OCI-M1 (cell line): ENCODE results near the gene SUN2.
A peak's percentile ranks its signal among the peaks of the same experiment; 100 is the strongest.

Experiments used
- DNase-seq: peaks from one replicate; lab custom pipeline; 2025; lab: John Stamatoyannopoulos, UW

Gene SUN2

DNA sequence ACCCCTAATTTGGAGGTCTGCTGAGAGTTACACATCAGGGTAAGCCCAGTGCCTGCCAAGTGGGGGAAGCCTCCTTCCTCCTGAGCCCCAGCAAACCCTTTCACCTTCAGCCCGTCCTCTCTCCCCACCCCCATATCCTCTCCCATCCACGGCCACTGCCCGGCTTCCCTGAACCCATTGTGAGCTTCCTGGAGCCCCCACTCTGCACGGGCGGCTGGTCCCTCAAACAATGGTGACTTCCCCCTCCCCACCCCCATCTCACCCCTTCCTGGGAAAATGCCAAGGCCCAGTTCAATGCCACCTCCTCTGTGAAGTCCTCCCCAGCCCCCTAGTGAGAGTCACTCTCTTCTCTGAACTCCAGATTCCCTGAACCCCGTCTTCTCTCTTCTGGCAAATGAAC lies 20.3 kb upstream of the SUN2 start:
- DNase-seq = no peak

DNA sequence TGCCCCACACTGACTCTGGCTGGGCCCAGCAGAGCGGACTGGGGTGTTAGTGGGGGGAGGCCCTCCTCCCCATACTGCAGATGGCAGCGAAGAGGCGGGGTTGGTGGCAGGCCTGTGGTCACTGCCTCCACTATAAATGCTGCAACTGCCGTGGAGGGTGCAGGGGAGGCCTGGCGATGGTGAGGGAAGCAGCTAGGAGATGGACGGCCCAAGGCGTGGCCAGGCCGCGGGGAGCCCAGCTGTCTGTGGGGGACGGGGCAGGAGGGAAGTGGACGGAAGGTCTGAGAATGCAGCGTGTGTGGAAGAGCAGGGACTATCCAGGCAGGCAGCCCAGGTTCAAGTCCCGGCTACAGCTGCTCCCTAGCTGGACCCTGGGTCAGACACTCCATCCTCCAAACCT lies 19.9 kb upstream of the SUN2 start:
- DNase-seq = no peak

DNA sequence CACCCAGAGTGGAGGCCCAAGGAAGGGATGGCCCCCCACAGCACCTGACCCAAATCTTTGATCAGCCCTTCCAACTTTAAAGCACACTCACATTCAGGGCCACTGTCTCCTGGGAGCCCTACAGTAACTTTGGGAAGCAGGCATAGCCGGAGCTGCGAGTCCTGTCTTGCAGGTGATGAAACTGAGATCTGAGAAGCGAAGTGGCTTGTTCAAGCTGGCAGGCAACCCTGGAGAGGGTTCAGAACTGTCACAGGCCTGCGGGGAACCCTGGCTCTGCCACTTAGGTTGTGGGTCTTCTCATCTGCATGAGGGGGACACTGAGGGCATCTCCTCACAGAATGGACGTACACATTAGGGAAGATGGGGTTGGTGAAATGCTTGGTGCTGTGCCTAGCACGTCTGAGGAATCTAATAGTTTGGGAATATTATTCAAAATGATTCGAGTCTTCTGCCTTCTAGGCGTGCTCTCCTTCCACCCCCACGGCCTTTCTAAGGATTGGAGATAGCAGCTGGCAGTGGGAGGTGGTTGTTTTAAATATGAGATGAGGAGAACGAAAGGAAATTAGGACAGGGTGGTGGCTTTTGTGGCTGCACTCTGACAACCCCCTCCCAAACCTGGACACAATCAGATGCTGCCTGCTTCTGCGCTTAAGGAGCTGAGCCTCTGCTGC lies 18.8 kb upstream of the SUN2 start:
- DNase-seq = no peak

DNA sequence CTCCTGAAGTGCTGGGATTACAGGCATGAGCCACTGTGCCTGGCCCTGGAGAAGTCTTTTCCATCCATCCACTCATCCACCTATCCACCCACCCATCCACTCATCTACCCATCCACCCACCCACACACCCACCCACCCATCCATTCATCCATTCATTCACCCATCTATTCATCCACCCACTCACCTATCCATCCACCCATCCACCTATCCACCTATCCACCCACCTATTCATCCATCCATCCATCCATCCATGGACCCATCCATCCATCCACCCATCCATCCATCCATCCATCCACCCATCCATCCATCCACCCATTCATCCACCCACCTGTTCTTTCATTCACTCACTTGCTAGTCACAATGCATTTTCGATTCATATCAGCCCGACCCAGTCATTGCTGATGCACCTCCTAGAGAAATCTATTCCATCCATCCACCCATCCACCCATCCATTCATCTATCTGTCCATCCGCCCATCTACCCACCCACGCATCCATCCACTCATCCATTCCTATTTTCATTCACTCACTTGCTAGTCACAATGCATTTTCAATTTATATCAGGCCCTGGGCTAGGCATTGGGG lies 17.7 kb upstream of the SUN2 start:
- DNase-seq = no peak

DNA sequence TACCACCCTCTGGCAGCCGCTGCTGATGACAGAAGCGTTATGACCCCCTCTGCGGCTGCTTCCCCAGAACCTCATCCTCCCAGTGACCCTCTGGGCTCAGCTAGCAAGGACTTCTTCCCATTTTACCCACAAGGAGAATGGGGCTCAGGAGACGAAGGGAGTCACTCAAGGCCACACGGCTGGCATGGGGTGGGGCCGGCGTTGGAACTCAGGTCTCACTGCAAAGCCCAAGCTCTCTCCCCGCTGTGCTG lies 16.8 kb upstream of the SUN2 start:
- no peak for DNase-seq

DNA sequence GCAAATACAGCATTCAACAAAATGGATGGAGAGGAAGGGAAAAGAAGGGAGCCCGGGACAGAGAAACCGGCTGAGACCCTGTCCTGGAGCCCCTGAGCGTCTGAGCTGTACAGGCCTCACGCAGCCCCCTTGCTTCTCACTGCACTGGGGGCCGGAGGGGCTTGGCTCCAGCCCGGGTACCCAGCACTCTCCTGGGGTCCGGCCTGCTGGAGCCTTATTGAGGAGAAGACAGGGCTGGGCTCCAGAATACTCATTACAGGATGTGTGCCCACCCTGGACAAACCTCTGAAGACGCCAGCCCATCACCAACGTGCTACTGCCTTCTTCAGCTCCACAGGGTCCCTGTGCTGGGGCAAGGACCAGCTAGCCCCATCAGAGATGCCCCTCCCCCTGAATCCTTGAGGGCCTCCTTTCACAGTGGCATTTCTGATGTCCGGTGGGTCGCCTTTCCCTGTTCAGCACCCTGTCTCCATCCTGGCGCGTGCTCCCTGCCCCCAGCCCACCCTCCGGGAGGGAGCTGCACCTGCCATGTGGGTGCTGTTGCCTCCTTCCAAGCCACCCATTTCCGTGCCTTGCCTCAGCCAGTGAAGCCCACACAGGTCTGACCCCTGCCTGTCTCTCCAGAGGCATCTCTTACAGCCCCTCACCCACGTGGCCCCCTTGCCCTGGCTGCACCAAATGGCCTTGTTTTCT lies 14.6 kb upstream of the SUN2 start:
- no peak for DNase-seq

DNA sequence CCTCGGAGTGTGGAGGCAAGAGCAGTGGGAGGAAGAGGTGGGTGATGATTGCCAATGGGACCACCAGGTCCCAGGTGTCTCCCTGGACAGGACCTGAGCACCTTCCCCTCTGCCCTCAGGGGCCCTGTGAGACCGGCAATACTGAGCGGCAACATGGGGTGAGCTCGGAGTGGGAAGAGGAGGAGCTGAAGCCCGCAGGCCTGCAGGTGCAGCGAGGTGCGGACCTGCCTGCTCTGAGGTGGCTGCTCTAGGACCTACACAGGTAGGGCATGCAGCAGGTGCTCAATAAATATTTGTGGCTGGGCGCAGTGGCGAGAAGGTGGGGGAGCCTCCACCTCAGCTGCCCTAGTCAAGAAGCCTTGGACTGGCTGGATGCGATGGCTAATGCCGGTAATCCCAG lies 12.2 kb upstream of the SUN2 start:
- DNase-seq = no peak

DNA sequence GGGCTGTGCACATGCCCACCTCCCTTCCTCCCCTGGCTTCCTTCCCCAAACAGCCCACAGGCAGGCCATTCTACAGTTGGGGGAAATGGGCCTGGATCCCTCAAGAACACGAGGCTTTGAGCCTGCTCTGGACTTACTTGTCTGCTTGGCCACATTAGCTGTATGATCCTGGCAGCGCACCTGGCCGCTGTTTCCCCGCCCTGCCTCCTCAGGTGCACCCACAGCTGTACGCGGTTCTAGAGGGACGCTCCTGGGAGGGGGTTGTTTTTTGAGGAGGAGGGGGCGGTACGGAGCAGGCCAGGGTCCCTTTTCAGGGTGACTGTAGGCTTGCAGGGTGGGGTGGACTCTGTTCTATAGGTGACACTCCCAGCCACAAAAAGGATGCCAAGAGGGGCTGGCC lies 11.5 kb upstream of the SUN2 start:
- DNase-seq = no peak

DNA sequence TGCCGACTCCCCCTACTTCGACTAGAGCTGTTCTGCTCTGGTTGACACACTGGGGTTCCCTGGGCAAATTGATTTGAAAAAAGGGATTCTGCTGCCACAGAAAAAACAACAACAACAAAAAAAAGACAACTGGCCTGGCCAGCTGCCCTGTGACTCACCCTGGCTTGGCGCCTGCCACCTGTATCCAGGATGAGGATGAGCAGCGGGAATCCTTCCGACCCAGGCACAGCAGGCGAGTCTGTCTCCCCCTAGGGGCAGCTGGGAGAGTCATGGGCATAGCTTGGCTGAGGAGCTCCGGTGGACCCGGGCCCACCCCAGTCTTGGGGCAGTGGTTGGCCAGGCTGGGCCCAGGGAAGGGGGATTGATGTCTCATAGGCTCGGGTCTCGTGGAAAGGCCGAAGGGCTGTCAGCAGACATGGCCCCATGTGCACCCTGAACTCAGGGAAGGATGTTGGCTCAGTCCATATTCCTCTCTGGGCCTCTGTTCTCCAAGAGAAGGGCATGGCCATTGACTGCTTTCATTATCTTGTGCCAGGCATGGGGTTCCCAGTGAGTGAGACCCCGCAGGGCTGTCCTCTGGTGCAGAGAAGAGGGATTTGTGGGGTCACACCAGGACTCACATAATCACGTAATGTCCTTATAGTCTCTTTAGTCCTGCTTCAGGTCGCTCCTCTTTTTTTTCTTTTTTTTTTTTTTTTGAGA lies 10.4 kb upstream of the SUN2 start:
- peak; percentile 26 for DNase-seq

DNA sequence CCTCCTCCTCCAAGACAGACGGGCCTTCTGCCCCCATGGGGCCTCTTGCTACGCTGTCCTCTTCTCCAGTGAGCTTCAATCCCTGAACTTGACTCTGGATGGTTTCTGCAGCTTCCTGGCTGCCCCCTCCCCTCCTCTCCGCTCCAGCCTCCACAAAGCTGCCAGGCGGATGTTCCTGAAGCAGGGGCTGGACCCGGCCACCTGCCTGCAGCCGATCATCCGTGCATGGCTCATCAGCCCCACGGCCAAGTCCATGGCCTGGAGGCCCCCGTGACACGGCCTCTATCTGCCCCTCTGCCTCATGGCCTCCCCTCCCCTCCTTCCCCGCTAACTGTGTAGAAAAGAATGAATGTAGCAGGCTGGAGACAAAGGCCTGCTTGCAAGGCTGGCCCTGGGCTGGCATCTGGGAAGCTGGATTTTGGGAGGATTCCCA lies 6.8 kb upstream of the SUN2 start:
- DNase-seq = no peak

DNA sequence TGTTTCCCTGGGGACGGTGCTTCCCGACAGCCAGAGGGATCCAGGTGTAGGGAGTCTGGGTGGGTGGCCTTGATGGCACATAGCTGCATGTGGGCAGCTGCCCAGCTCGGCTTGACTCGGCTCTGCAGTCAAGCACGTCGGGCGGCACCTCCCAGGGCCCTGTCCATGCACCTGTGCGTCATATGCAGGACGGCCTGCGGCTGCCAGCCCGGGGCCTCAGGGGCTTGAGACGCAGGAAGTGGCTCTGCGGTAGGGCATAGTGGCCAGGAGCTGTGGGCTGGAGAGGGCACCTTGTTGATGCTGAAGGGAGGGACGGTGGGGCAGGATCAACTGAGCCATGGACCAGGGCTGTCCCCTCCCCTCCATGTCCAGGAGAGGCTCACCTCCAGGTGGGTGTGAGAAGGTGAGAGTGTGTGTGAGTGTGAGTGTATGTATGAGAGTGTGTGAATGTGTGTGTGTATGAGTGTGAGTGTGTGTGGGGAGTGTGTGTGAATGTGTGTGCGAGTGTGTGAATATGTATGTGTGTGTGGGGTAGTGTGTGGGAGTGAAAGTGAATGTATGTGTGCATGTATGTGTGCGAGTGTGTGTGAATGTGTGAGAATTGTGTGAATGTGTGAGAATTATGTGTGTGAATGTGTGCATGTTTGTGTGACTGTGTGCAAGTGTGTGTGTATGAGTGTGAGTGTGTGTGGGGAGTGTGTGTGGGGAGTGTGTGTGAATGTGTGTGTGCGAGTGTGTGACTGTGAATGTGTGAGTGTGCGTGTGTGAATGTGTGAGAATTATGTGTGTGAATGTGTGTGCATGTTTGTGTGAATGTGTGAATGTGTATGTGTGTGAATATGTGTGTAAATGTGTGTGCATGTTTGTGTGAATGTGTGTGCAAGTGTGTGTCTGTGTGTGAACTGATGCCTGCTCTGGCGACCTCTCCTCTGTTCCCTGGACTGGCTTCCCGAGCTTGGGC lies 5.7 kb upstream of the SUN2 start:
- no peak for DNase-seq

DNA sequence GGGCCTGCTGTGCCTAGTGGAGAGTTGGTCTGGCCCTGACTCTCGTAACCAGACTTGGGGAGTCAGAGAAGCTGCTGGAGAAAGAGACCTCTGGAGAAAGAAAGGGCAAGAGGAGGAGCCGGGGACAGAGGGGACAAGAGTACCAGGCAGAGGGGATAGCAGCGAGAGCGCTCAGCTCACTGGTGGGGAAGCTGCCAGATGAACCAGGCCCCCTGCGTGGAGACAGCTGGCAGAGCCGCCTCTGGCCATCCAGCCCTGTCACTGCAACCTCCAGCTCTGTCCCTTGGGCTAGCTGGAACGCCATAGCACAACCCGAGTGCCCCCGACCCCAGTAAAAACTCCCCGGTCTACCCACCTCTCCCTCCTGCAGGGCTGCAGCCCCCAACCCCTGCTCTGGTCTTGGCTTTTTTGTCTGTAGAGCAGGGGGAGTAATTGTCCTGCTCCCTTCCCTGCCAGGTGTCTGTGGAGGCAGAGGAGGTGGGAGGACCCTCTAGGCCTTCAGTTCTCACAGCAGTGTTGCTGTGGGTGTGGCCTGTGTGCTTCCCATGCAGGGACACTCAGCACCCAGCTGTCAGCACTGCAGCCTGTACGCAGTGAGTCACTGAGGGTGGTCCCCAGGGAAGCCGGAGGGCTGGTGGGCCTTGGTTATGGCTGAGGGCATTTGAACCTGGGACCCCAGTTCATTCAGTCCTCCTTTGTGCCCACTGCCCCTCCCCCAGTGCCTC lies 4.8 kb upstream of the SUN2 start:
- DNase-seq = no peak

DNA sequence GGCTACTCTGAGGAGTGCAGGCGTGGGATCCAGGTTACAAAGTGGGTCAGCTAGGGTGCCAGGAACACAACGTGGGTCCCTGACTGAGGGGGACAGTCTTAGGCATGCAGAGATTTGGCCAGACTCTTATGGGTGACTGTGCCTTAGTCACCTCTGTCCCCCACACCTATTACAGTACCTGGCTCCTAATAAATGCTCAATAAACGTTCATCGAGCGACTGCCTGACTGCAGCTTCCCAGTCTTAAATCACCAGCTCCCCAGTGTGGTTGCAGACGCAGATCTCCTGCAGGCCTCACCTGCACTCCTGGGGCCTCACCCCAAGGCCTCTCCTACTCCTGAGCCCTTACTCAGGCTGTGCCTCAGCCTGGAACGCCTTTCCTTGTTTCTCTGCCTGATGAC lies 3.2 kb upstream of the SUN2 start:
- no peak for DNase-seq

DNA sequence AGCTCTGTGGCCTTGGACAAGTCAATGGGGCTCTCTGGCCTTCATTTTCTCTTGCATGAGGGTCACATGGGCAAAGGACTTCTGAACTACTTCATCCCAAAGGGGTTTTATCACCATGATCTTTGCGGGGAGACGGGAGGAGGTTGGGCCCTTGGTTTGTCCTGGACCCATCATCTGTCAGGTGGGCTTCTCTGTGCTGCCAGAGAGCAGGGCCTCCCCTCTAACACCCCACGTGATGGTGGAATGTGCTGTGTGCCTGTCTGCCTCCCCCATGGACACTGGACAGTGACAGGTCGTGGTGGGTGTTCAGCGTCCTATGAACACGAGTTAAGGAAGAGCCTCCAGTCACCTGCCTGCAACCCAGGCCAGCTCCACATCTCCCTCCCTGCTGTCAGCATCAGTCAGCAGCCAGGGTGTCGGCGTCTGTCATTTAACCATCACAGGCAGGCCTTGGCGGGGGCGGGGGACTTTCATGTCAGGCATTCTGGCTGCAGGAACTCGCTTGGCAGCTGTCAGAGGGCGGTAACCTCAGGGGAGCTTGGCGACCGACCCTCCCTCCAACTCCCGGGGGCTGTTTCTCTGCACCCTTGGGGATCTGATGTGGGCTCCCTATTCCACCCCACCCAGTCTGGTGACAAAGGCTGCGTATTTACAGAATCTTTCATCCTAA lies 2.6 kb upstream of the SUN2 start:
- DNase-seq = no peak

DNA sequence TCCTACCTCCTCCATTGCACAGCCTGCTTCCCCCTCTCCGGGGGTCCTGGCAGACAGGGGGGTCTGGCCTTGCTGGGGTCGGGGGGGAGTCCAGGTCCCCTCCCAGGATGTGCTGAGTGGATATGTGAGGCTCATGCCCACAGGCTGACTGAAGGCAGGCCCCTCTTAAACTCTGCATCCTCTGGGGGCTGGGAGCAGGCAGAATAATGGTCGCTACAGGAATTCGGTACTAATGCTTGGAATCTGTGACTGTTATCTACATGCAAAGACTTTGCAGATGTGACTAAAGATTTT lies 1.6 kb upstream of the SUN2 start:
- no peak for DNase-seq

DNA sequence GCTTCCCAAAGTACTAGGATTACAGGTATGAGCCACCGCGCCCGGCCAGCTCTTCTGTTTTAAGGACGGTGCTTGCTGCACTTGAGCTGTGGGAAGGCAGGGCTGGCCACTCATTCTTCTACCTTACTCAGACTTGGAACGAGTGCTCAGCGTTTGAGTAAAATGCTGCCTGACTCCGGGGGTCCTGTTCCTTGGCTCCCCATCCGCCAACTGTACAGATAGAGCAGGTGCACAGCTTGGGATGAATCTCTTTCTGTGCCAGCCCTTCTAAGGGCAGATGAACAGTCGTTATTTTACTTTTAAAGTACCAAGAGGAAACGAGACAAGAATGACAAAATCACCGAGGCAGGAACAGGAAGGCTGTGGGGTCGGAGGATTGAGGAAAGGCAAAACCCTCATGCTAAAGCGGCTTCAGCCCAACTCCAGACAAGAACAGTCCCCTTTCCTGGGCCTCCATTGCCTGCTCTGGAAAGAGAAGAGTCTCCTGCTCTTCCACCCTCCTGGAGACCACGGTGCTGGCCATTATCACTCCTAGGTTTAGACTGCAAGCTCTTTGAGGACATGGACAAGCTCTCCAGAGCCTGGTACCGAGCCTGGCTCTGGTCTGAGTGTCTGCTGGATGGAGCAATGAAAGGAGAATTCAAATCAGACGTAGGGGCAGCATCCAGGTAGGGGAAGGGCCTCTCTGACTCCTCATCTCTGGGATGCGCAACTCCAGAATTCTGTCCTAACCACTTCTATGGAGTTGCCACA lies 1.1 kb upstream of the SUN2 start:
- no peak for DNase-seq

DNA sequence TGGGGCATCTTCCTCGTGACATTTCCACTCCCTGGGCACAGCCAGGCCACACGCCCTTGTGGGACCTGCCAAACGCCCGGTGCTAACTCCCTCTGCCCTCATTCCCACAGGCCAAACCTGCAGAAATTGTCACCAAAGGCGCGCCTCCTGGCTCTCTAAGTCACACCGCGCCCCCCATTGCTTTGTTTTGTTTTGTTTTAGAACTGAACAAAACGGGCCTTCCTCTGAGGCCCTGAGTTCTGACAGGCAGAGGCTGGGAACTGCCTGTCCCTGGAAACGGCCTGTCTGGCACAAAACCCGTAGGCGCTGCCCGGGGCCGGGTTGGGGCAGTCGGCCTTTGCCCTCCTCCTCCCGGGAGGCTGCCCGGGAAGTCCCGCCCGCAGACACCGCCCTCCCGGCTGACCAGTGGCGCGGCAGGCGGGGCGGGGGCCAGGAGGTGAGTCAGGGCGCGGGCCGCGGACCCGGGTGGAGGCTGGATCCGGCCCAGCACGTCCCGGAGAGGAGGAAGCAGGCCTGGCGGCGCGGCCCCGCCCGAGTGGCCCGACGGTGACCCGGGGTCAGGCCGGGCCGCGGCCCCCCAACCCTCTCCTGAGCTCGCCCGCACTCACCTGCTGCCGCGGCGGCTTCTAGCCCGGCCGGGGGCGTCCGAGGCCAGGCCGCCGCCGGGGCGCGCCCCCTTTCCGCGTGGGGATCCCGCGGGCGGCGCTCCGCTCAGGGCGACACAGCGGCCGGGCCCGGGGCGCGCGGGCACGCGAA lies 465 bp downstream of the SUN2 start:
- DNase-seq = peak; percentile 78

DNA sequence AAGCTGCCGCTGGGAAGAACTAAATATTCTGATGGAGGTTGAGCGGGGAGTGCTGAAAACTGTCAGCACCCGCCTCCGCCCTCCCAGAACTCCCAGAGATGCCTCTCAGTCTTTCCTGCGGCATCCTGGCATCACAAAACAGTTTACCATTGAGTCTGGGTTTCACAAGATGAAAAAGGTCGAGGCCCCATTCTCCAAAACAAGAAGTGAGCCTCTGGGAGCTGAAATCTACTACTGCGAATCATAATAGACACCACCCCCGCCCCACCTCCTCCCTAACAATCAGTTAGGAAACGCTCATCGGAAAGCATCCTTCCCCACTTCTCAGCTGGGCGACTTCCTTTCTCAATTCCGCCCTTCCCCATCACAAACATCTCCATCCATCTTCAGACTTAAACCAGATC lies 1.0 kb downstream of the SUN2 start:
- DNase-seq = peak; percentile 41

DNA sequence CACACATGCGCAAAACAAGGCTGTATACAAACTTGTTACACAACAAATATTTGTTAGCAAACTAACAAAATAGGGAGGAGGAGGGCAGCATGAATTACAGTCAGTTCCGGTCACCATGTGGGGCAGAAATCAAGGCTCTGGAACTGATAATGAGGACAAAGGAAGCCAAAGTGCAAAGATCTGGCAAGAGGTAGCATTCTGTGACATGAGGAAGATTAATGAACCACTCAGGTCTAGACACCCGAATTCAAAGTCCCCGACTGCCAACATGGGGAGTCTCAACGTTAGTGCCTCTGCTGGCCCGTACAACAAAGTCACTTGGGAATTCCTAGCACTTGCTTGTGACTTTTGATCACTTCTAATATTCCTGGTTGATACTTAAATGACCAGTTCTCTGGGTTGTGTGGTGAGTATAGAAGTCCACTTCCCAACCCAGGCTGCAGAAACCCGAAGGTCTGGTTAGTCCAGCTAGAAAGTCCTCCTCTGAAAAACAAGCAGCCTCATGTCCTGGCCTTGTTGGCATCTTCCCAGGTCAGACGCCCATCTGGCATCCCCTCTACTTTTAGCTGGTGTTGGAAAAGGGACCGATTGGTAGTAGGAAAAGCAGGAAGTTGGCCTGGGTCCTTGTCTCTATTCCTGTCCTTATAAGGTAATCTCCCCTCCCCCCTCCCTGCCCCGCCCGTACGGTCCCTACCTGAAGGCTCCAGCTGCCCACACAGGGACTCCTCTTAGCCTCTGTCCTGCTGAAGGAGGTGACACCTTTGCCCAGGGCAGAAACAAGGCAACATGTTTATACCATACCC lies 1.6 kb downstream of the SUN2 start:
- no peak for DNase-seq
